Activated T-helper 1 cell treated with Interleukin-2 at 50 U/mL for 16 hours (primary cell): ENCODE results near the gene NDFIP1.

Experiments used
- DNase-seq: peaks from one replicate; pipeline ENCODE4 v3.0.0-alpha.2; 2020; ENCODE audit warnings: low read depth

The NDFIP1 gene

GRCh38 chr5:142189813-142190212, 81.2 kb downstream of the NDFIP1 start:
- no peak for DNase-seq

GRCh38 chr5:142191776-142192175, 83.2 kb downstream of the NDFIP1 start:
- no peak for DNase-seq

- DNase-seq, result no peak
Observed at GRCh38 chr5:142192286-142193113, 83.9 kb downstream of the NDFIP1 start.

GRCh38 chr5:142193114-142193428, 84.5 kb downstream of the NDFIP1 start:
- no peak for DNase-seq

GRCh38 chr5:142197098-142197497, 88.5 kb downstream of the NDFIP1 start:
- DNase-seq, result no peak

- DNase-seq, result no peak
Observed at GRCh38 chr5:142197781-142198180, 89.2 kb downstream of the NDFIP1 start.

GRCh38 chr5:142199388-142199787, 90.8 kb downstream of the NDFIP1 start:
- no peak for DNase-seq

- DNase-seq, result no peak
Observed at GRCh38 chr5:142200387-142200786, 91.8 kb downstream of the NDFIP1 start.

- DNase-seq, result no peak
Observed at GRCh38 chr5:142201471-142201887, 92.9 kb downstream of the NDFIP1 start.

GRCh38 chr5:142202282-142202681, 93.7 kb downstream of the NDFIP1 start:
- no peak for DNase-seq
